ENCODE results near the gene RTF2.
"Not testable (repeated sequence)": the region's sequence is repeated elsewhere in the genome, so short reads cannot be mapped to it uniquely, and the experiment has no call there.

The RTF2 gene

GRCh38 chr20:56554869-56555268, 86.4 kb downstream of the RTF2 start:
- DNase-seq, result peak; percentile 60

- DNase-seq, result no peak
These were observed 90.5 kb downstream of the RTF2 start for GRCh38 chr20:56558968-56559367.

DNA sequence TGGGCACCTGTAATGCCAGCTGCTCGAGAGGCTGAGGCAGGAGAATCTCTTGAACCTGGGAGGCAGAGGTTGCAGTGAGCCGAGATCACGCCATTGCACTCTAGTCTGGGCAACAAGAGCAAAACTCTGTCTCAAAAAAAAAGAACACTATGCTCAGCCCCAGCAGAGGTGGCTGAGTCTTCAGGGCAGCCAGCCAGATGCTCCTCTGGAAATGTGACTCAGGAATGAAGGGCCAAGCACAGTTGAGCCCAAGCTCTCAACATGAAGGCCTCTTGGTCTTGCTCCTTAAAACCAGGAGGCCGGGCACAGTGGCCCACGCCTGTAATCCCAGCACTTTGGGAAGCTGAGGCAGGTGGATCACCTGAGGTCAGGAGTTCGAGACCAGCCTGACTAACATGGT, 96.1 kb downstream of the RTF2 start:
- not testable (repeated sequence) for DNase-seq

DNA sequence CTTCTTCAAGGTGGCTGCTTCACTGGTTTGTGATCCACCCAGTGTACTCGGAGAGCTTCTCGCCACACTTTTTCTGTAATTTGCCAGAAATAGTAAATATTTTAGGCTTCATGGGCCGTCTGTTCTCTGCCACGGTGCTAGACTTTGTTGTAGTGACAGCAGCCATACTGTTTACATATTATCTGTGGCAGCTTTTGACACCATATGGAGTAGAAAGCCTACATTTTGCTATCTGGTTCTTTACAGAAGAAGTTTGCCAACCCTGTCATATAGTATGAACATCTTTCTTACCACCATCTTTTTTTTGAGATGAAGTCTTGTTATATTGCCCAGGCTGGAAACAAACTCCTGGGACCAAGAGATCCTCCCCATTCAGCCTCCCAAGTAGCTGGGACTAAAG, 97.1 kb downstream of the RTF2 start:
- no peak for DNase-seq

GRCh38 chr20:56566621-56567020, 98.2 kb downstream of the RTF2 start:
- DNase-seq, result no peak
